HL-60 (cell line): ENCODE data around the gene MAP3K20.

Source experiments
- DNase-seq, 2 experiments: peaks; one replicate each; pipeline ENCODE4 v3.0.0-alpha.2; 2010 to 2020; ENCODE audit warnings: low read depth in 1 of 2, low spot score in 1 of 2
- H3K27ac ChIP-seq: fragments of 250-450 bp; sonication (Bioruptor Pico); replicated peaks from 2 replicates; pipeline ENCODE4 v1.5.1; 2020; ENCODE audit warnings: mild to moderate bottlenecking, moderate library complexity
- H3K27me3 ChIP-seq: fragments of 250-450 bp; sonication (Bioruptor Pico); 2 replicates; pipeline ENCODE4 v1.5.1; 2021; ENCODE audit warnings: mild to moderate bottlenecking, moderate library complexity; ENCODE audit not compliant: insufficient read depth, poor library complexity, severe bottlenecking
- H3K4me3 ChIP-seq: replicated peaks from 2 replicates; pipeline ENCODE4 v1.5.1; 2011; ENCODE audit warnings: mild to moderate bottlenecking, control low read depth, low read length; ENCODE audit not compliant: insufficient read depth
- CTCF ChIP-seq: IDR thresholded peaks from one replicate; pipeline ENCODE4 v1.5.1; 2011; ENCODE audit warnings: low read length, control low read depth, inconsistent platforms; ENCODE audit not compliant: insufficient read depth
- GABPA ChIP-seq: IDR thresholded peaks from 2 replicates; pipeline ENCODE4 v1.6.1; 2012; ENCODE audit warnings: low read depth
- POLR2AphosphoS5 ChIP-seq: IDR thresholded peaks from 2 replicates; pipeline ENCODE4 v1.6.1; 2012; ENCODE audit warnings: low read depth
- REST ChIP-seq: IDR thresholded peaks from 2 replicates; pipeline ENCODE4 v1.6.1; 2012; ENCODE audit warnings: low read depth; ENCODE audit not compliant: insufficient replicate concordance
- SPI1 ChIP-seq: IDR thresholded peaks from 2 replicates; pipeline ENCODE4 v1.6.1; 2012; ENCODE audit warnings: low read depth, mild to moderate bottlenecking, borderline replicate concordance

The MAP3K20 gene

GRCh38 chr2:173136599-173136998 lies 61.0 kb downstream of the MAP3K20 start:
- H3K27ac ChIP-seq = no peak overlapping the region

GRCh38 chr2:173137610-173138009 lies 62.0 kb downstream of the MAP3K20 start:
- no peak for DNase-seq
- H3K27ac ChIP-seq = no peak overlapping the region
- no peak overlapping the region for H3K4me3 ChIP-seq
- TF ChIP-seq GABPA = no peak
- no peak for TF ChIP-seq POLR2AphosphoS5
- no peak for TF ChIP-seq REST
- TF ChIP-seq CTCF = no peak
- no peak for TF ChIP-seq SPI1
- H3K27me3 ChIP-seq = no peaks in the 10 kb centered on the region

More at GRCh38 chr2:173136599-173136998, 61.0 kb downstream of the MAP3K20 start:
- no peak overlapping the region for H3K4me3 ChIP-seq
- no peaks in the 10 kb centered on the region for H3K27me3 ChIP-seq
- TF ChIP-seq CTCF (no peak), REST (no peak), GABPA (no peak), POLR2AphosphoS5 (no peak), SPI1 (no peak)
- DNase-seq = no peak

GRCh38 chr2:173138962-173139361 lies 63.3 kb downstream of the MAP3K20 start:
- TF ChIP-seq SPI1 = no peak
- no peak for TF ChIP-seq CTCF
- no peak for TF ChIP-seq GABPA
- TF ChIP-seq POLR2AphosphoS5 = no peak
- TF ChIP-seq REST = no peak
- no peak for DNase-seq
- H3K4me3 ChIP-seq = no peak overlapping the region
- H3K27me3 ChIP-seq = no peaks in the 10 kb centered on the region
- no peak overlapping the region for H3K27ac ChIP-seq
